Mucosa of stomach (tissue), 1 donor: ENCODE data around the gene ADAM10.

ENCODE experiments used
- H3K27me3 ChIP-seq: one replicate; pipeline ENCODE4 v1.7.0; 2013; ENCODE audit warnings: mild to moderate bottlenecking, low read length; ENCODE audit not compliant: control insufficient read depth, insufficient read depth
- H3K36me3 ChIP-seq: one replicate; pipeline ENCODE4 v1.7.0; 2013; ENCODE audit warnings: low read length; ENCODE audit not compliant: control insufficient read depth, insufficient read depth
- H3K4me1 ChIP-seq: one replicate; pipeline ENCODE4 v1.7.0; 2013; ENCODE audit warnings: mild to moderate bottlenecking, low read length; ENCODE audit not compliant: control insufficient read depth, insufficient read depth
- H3K4me3 ChIP-seq: one replicate; pipeline ENCODE4 v1.7.0; 2013; ENCODE audit warnings: low read length
- H3K9ac ChIP-seq: one replicate; pipeline ENCODE4 v1.7.0; 2013; ENCODE audit warnings: mild to moderate bottlenecking, low read length, moderate library complexity
- H3K9me3 ChIP-seq: one replicate; pipeline ENCODE4 v1.7.0; 2013; ENCODE audit warnings: mild to moderate bottlenecking, low read length, moderate library complexity; ENCODE audit not compliant: control insufficient read depth
- donor health status: Pancreatic carcinoma.

The ADAM10 gene

DNA sequence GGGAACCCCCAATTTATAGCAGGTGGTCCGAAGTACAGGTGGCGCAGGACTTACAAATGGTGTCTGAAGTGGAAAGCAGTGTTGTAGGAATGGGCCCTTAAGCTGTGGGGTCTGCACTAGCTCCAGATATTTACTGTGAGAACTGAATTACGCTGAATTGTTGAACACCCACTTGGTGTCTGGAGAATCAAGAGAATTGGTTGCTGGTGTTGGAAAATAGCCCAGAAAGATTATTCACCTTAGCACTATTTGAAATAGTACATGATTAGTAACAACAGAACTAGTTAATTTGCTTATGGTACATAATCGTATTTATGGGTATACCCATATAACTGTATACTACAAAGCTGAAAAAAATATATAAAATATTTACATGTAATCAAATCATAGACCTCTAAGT is 64.8 kb downstream of the ADAM10 start:
- Histone ChIP-seq H3K9me3 (no peaks in the 10 kb centered on the region), H3K4me3 (no peak overlapping the region), H3K4me1 (peaks cover 19% of the 10 kb centered on the region), H3K36me3 (no peaks in the 10 kb centered on the region), H3K9ac (no peak overlapping the region), H3K27me3 (no peaks in the 10 kb centered on the region)

GRCh38 chr15:58684036-58684710 is 65.3 kb downstream of the ADAM10 start:
- Histone ChIP-seq H3K4me1 (peaks cover 21% of the 10 kb centered on the region), H3K36me3 (no peaks in the 10 kb centered on the region), H3K9me3 (no peaks in the 10 kb centered on the region), H3K9ac (no peak overlapping the region), H3K27me3 (no peaks in the 10 kb centered on the region), H3K4me3 (no peak overlapping the region)

DNA sequence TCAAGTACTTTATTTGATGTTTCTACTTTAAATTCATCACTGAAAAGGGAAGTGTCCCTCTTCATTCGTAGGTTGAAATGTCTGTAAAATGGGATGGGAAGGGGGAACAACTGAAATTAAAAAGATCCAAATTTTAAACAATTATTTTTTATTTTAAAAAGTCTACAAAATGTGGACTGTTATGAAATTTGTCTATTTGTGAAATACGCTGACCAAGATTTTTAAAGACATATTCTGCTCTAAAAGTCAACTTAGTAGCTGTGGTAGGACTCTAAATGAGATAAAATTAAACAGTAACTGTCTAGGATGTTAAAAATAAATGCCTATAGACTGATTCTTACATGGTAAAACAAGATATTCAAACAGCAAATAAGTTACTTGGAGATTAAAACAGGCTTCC is 67.3 kb downstream of the ADAM10 start:
- no peaks in the 10 kb centered on the region for H3K9me3 ChIP-seq

GRCh38 chr15:58678683-58679082 is 70.8 kb downstream of the ADAM10 start:
- Histone ChIP-seq H3K36me3 (no peaks in the 10 kb centered on the region), H3K27me3 (no peaks in the 10 kb centered on the region), H3K9me3 (no peaks in the 10 kb centered on the region), H3K4me1 (peaks cover 11% of the 10 kb centered on the region), H3K9ac (no peak overlapping the region), H3K4me3 (no peak overlapping the region)

More for the DNA sequence above, 67.3 kb downstream of the ADAM10 start:
- no peak overlapping the region for H3K4me3 ChIP-seq
- H3K9ac ChIP-seq: no peak overlapping the region
- H3K36me3 ChIP-seq: no peaks in the 10 kb centered on the region
- peaks cover 21% of the 10 kb centered on the region for H3K4me1 ChIP-seq
- no peaks in the 10 kb centered on the region for H3K27me3 ChIP-seq

DNA sequence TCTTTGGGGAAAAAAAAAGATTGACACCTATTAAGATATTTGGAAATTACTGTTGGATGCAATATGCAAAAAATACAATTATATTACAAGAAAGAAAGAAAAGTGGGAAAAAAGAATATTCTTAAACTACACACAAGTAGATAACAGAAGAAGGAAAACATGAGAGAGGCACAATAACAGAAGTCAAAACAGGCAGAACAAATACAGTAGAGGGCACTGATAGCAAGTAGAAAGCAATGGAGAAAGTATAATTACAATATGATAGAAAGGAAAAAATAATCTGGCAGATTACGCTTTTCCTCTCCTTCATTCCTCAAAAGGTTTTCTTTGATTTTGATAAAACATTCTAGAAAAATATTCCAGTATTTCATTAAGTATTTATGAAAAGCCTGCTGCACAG is 72.1 kb downstream of the ADAM10 start:
- Histone ChIP-seq H3K36me3 (no peaks in the 10 kb centered on the region), H3K4me1 (peaks cover 10% of the 10 kb centered on the region), H3K9me3 (no peaks in the 10 kb centered on the region), H3K9ac (no peak overlapping the region), H3K4me3 (no peak overlapping the region), H3K27me3 (no peaks in the 10 kb centered on the region)

DNA sequence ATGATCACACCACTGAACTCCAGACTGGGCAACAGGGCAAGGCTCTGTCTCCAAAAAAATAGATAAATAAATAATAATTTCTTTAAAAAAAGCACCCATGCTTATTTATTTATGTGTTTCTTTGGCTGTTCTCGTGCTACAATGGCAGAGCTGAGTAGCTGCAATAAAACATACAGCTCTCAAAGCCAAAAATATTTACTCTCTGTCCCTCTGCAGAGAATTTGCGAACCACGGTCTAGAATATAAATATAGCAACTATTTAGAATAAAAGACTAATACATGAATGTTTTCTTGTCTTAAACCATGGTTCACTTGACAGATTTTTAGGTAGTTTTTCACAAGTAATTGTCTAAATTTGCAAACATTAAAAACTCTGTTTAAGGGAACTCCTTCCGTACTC is 72.7 kb downstream of the ADAM10 start:
- H3K36me3 ChIP-seq: no peaks in the 10 kb centered on the region
- H3K9me3 ChIP-seq: no peaks in the 10 kb centered on the region
- no peaks in the 10 kb centered on the region for H3K27me3 ChIP-seq
- no peak overlapping the region for H3K9ac ChIP-seq
- no peak overlapping the region for H3K4me3 ChIP-seq
- peaks cover 10% of the 10 kb centered on the region for H3K4me1 ChIP-seq

DNA sequence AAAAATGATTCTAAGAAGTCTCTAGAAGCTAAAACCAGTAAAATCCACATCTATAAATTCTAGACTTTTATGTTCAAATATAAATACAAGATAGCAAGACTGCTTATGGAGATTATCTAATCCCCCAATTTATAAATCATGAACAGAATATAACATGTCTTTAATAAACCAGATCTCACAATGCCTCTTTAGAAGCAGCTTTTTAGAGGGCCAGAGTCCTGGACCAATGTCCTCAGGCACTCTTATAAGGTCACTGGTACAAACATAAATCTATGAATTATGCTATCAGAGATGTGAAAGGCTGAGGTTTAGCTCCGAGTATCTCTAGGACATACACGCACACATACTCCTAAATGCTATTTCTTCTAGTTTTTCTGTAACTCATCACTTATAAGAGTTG is 78.3 kb downstream of the ADAM10 start:
- peaks cover 7% of the 10 kb centered on the region for H3K4me1 ChIP-seq
- no peaks in the 10 kb centered on the region for H3K9me3 ChIP-seq
- H3K36me3 ChIP-seq: no peaks in the 10 kb centered on the region
- H3K27me3 ChIP-seq: no peaks in the 10 kb centered on the region
- no peak overlapping the region for H3K9ac ChIP-seq
- H3K4me3 ChIP-seq: no peak overlapping the region

DNA sequence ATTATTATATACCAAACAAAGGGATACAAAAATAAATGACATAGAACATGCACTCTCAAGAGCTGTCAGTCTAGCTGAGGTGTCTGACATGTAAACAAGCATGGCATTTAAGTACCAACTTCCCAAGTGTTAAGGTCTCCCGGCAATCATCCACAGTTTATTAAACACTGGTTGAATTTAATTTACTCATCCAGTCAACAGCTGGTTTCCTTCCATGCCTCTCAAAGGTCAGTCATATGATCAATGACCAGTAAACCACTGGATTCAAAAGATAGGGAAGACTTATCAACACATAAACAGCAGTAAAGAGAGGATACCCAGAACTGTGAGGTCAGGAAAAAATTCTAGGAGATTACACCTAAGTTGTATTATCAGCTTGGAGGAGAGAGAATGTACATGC is 80.4 kb downstream of the ADAM10 start:
- Histone ChIP-seq H3K27me3 (no peaks in the 10 kb centered on the region), H3K4me3 (no peak overlapping the region), H3K9me3 (no peaks in the 10 kb centered on the region), H3K9ac (no peak overlapping the region), H3K36me3 (no peaks in the 10 kb centered on the region), H3K4me1 (peaks cover 7% of the 10 kb centered on the region)

- Histone ChIP-seq H3K36me3 (no peaks in the 10 kb centered on the region), H3K4me3 (no peak overlapping the region), H3K4me1 (peaks cover 10% of the 10 kb centered on the region), H3K9me3 (no peaks in the 10 kb centered on the region), H3K9ac (no peak overlapping the region), H3K27me3 (no peaks in the 10 kb centered on the region)
Observed at GRCh38 chr15:58666957-58667356, 82.5 kb downstream of the ADAM10 start.

DNA sequence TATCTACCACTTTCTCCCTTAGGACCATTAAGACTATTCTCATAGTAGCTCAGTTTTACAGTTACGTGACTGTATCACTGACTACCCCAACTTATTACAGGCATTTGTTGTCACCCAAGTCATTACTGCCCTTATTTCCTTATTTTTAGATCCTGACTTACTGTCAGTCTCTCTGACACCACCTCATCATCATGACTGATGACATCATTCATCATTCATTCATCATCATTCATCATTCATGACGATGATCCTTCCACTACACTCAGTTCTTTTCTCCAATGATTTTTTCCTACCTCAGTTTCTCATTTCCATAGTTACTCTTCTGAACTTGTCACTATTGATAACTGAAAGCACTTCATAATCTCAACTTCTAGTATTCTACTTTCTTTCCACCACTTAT is 83.8 kb downstream of the ADAM10 start:
- Histone ChIP-seq H3K36me3 (no peaks in the 10 kb centered on the region), H3K9me3 (no peaks in the 10 kb centered on the region), H3K4me1 (peaks cover 13% of the 10 kb centered on the region), H3K9ac (no peak overlapping the region), H3K27me3 (no peaks in the 10 kb centered on the region), H3K4me3 (no peak overlapping the region)

DNA sequence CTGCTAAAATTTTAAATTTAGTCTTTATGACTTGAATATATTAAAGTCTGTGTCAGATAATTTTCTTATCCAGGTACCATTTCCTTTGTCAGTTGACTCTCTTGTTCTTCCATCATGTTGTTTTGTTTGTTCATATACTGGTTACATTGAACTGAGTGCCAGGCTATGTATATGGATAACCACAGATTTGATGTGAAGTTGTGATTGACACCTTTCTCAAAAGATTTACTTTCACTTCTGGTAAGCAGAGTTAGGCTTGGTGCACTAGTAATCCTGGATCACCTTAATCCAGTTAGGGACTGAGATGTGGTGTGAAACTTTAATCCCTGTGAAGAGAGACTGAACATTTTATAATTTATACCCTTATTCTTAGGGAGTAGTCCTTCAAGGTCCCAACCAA is 99.4 kb downstream of the ADAM10 start:
- H3K9me3 ChIP-seq: no peaks in the 10 kb centered on the region
- no peaks in the 10 kb centered on the region for H3K27me3 ChIP-seq
- no peak overlapping the region for H3K9ac ChIP-seq
- no peak overlapping the region for H3K4me3 ChIP-seq
- H3K36me3 ChIP-seq: no peaks in the 10 kb centered on the region
- H3K4me1 ChIP-seq: no peaks in the 10 kb centered on the region

GRCh38 chr15:58649175-58649574 is 100.3 kb downstream of the ADAM10 start:
- no peaks in the 10 kb centered on the region for H3K27me3 ChIP-seq
- no peaks in the 10 kb centered on the region for H3K36me3 ChIP-seq
- no peak overlapping the region for H3K4me3 ChIP-seq
- no peaks in the 10 kb centered on the region for H3K4me1 ChIP-seq
- H3K9ac ChIP-seq: no peak overlapping the region
- H3K9me3 ChIP-seq: no peaks in the 10 kb centered on the region

DNA sequence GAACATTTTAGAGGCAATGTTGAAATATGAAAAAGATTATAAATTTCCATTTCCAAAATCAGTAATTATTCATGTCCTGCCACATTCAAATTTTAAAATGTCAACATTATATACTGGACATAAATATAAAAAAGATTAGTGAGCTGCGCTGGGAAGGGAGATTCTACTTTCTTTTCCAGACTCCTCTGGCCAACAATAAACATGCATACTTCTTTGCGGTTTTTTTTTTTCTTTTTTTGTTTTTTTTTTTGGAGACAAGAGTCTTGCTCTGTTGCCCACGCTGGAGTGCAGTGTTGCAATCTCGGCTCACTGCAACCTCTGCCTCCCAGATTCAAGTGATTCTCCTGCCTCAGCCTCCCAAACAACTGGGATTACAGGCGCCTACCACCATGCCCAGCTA is 105.5 kb downstream of the ADAM10 start:
- H3K9me3 ChIP-seq: no peaks in the 10 kb centered on the region
- no peaks in the 10 kb centered on the region for H3K36me3 ChIP-seq
- H3K4me1 ChIP-seq: no peaks in the 10 kb centered on the region
- no peak overlapping the region for H3K9ac ChIP-seq
- no peaks in the 10 kb centered on the region for H3K27me3 ChIP-seq
- H3K4me3 ChIP-seq: no peak overlapping the region
